K562 (cell line): ENCODE measurements around the gene SLC35E3. TPM values are rescaled to one million over a fixed set of nuclear protein-coding genes. Genes with fewer than 3 reads are reported as not detected.
A peak's percentile ranks its signal among the peaks of the same experiment; 100 is the strongest.

Experiments
- HOXB6 ChIP-seq: fragments of 250-450 bp; sonication (Bioruptor Pico); IDR thresholded peaks from 2 replicates; pipeline ENCODE4 v1.5.1; 2022; ENCODE audit warnings: mild to moderate bottlenecking, borderline replicate concordance
- HSF4 ChIP-seq: fragments of 250-450 bp; sonication (Bioruptor Pico); IDR thresholded peaks from 2 replicates; pipeline ENCODE4 v2.1.2; 2022; ENCODE audit warnings: mild to moderate bottlenecking, moderate library complexity, borderline replicate concordance
- KLF10 ChIP-seq: fragments of 250-450 bp; sonication (Bioruptor Pico); IDR thresholded peaks from 2 replicates; pipeline ENCODE4 v1.6.1; 2021; ENCODE audit warnings: matching md5 sums
- NCOA4 ChIP-seq: fragments of 450-650 bp; IDR thresholded peaks from 2 replicates; pipeline ENCODE4 v1.6.1; 2018; ENCODE audit warnings: mild to moderate bottlenecking; ENCODE audit not compliant: partially characterized antibody
- NCOR1 ChIP-seq: fragments of 450-650 bp; IDR thresholded peaks from 2 replicates; pipeline ENCODE4 v1.6.1; 2016; ENCODE audit warnings: mild to moderate bottlenecking, moderate library complexity
- OTX1 ChIP-seq: fragments of 450-650 bp; formaldehyde crosslinking; IDR thresholded peaks from 2 replicates; pipeline ENCODE4 v1.4.0; 2022; ENCODE audit warnings: mild to moderate bottlenecking
- POLR2AphosphoS5 ChIP-seq: IDR thresholded peaks from 2 replicates; pipeline ENCODE4 v1.6.1; 2011; ENCODE audit warnings: mild to moderate bottlenecking, low read depth, low read length, moderate library complexity; ENCODE audit not compliant: control insufficient read depth, insufficient read depth
- RBM34 ChIP-seq: fragments of 200-400 bp; formaldehyde crosslinking; IDR thresholded peaks from 2 replicates; pipeline ENCODE4 v1.6.1; 2018; ENCODE audit warnings: low read length, borderline replicate concordance; ENCODE audit not compliant: insufficient read depth
- RHOXF2B ChIP-seq: fragments of 250-450 bp; sonication (Bioruptor Pico); conservative IDR thresholded peaks from 2 replicates; pipeline ENCODE4 v1.5.1; 2021
- STAT5B ChIP-seq: fragments of 250-450 bp; sonication (Bioruptor Pico); IDR thresholded peaks from 2 replicates; pipeline ENCODE4 v1.8.0; 2021; ENCODE audit warnings: mild to moderate bottlenecking, inconsistent platforms
- ZNF3 ChIP-seq: fragments of 250-450 bp; sonication (Bioruptor Pico); IDR thresholded peaks from 2 replicates; pipeline ENCODE4 v1.5.0; 2021; ENCODE audit warnings: mild to moderate bottlenecking, moderate library complexity
- ZNF76 ChIP-seq: fragments of 250-450 bp; sonication (Bioruptor Pico); IDR thresholded peaks from 2 replicates; pipeline ENCODE4 v1.4.0; 2020; ENCODE audit warnings: mild to moderate bottlenecking, moderate library complexity, borderline replicate concordance
- polyA plus RNA-seq, 8 experiments: library from polyadenylated mRNA; depleted of rRNA in 4 of 8; stranded (reverse) in 5 of 8; unstranded in 3 of 8; fragments of >200 nt; fragmentation: Nextera tagmentation in 2 of 8; fragmentation: Illumina TruSeq in 1 of 8; extraction: Ambion mirVana in 2 of 8; extraction: Trizol in 1 of 8; gene quantifications; 2 replicates each; pipeline versions ENCODE4 v1.2.1 to v1.2.3, GENCODE V29; 2011 to 2014; ENCODE audit warnings: inconsistent platforms in 1 of 8, missing spikeins in 1 of 8
- total RNA-seq, 7 experiments: library from RNA; depleted of rRNA in 6 of 7; stranded (reverse); fragments of >200 nt in 6 of 7; fragmentation: Illumina TruSeq in 2 of 7; extraction: Trizol in 2 of 7; gene quantifications; 2 replicates each; pipeline versions ENCODE4 v1.2.1 to v1.2.3, GENCODE V29; 2011 to 2021; ENCODE audit warnings: low replicate concordance in 1 of 7
- TF ChIP-seq, protein P1 (sequence below): fragments of 150-350 bp; IDR thresholded peaks from 2 replicates; pipeline ENCODE4 v1.6.1; 2014; ENCODE audit warnings: low read depth, mild to moderate bottlenecking, low read length, borderline replicate concordance
- TF ChIP-seq, protein P2 (sequence below): sonication (generic); formaldehyde crosslinking; IDR thresholded peaks from 2 replicates; pipeline ENCODE4 v1.5.0; 2020; ENCODE audit warnings: missing genetic modification reagents
- TF ChIP-seq, protein P3 (sequence below): fragments of 250-450 bp; sonication (Bioruptor Pico); IDR thresholded peaks from 2 replicates; pipeline ENCODE4 v1.8.0; 2021; ENCODE audit warnings: borderline replicate concordance, mild to moderate bottlenecking, moderate library complexity; ENCODE audit not compliant: poor library complexity, severe bottlenecking
- TF ChIP-seq, protein P4 (sequence below): fragments of 250-450 bp; sonication (Bioruptor Pico); IDR thresholded peaks from 2 replicates; pipeline ENCODE4 v1.9.0; 2021; ENCODE audit warnings: mild to moderate bottlenecking, inconsistent platforms
- TF ChIP-seq, protein P5 (sequence below): fragments of 250-450 bp; sonication (Bioruptor Pico); IDR thresholded peaks from 2 replicates; pipeline ENCODE4 v1.9.0; 2021; ENCODE audit warnings: mild to moderate bottlenecking

The SLC35E3 gene
- total and polyA plus RNA-seq, 9 of the 15 experiments (the other 6 are each of a cell fraction or from before 2014, with no cell fraction given): 1.2 to 5.9 (median 3.8) TPM

GRCh38 chr12:68807576-68808387 is 61.8 kb downstream of the SLC35E3 start, which contains the start of gene MDM2 (continued):
- TF ChIP-seq, protein P1, sequence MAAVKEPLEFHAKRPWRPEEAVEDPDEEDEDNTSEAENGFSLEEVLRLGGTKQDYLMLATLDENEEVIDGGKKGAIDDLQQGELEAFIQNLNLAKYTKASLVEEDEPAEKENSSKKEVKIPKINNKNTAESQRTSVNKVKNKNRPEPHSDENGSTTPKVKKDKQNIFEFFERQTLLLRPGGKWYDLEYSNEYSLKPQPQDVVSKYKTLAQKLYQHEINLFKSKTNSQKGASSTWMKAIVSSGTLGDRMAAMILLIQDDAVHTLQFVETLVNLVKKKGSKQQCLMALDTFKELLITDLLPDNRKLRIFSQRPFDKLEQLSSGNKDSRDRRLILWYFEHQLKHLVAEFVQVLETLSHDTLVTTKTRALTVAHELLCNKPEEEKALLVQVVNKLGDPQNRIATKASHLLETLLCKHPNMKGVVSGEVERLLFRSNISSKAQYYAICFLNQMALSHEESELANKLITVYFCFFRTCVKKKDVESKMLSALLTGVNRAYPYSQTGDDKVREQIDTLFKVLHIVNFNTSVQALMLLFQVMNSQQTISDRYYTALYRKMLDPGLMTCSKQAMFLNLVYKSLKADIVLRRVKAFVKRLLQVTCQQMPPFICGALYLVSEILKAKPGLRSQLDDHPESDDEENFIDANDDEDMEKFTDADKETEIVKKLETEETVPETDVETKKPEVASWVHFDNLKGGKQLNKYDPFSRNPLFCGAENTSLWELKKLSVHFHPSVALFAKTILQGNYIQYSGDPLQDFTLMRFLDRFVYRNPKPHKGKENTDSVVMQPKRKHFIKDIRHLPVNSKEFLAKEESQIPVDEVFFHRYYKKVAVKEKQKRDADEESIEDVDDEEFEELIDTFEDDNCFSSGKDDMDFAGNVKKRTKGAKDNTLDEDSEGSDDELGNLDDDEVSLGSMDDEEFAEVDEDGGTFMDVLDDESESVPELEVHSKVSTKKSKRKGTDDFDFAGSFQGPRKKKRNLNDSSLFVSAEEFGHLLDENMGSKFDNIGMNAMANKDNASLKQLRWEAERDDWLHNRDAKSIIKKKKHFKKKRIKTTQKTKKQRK: no peak
- TF ChIP-seq HOXB6: no peak
- TF ChIP-seq KLF10: no peak
- TF ChIP-seq OTX1 (CRISPR knock-in tag): no peak
- peak; percentile 69 for TF ChIP-seq ZNF76 (CRISPR knock-in tag)
- TF ChIP-seq HSF4: no peak
- TF ChIP-seq ZNF3: no peak
- TF ChIP-seq, protein P2, sequence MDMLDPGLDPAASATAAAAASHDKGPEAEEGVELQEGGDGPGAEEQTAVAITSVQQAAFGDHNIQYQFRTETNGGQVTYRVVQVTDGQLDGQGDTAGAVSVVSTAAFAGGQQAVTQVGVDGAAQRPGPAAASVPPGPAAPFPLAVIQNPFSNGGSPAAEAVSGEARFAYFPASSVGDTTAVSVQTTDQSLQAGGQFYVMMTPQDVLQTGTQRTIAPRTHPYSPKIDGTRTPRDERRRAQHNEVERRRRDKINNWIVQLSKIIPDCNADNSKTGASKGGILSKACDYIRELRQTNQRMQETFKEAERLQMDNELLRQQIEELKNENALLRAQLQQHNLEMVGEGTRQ (CRISPR knock-in tag): no peak
- no peak for TF ChIP-seq NCOA4
- TF ChIP-seq NCOR1: no peak; the same call in none of the 2 replicates
- no peak for TF ChIP-seq RBM34
- TF ChIP-seq, protein P3, sequence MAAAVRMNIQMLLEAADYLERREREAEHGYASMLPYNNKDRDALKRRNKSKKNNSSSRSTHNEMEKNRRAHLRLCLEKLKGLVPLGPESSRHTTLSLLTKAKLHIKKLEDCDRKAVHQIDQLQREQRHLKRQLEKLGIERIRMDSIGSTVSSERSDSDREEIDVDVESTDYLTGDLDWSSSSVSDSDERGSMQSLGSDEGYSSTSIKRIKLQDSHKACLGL (CRISPR knock-in tag): peak; percentile 21
- no peak for TF ChIP-seq STAT5B (CRISPR knock-in tag)
- peak; percentile 78 for TF ChIP-seq POLR2AphosphoS5
- TF ChIP-seq, protein P4, sequence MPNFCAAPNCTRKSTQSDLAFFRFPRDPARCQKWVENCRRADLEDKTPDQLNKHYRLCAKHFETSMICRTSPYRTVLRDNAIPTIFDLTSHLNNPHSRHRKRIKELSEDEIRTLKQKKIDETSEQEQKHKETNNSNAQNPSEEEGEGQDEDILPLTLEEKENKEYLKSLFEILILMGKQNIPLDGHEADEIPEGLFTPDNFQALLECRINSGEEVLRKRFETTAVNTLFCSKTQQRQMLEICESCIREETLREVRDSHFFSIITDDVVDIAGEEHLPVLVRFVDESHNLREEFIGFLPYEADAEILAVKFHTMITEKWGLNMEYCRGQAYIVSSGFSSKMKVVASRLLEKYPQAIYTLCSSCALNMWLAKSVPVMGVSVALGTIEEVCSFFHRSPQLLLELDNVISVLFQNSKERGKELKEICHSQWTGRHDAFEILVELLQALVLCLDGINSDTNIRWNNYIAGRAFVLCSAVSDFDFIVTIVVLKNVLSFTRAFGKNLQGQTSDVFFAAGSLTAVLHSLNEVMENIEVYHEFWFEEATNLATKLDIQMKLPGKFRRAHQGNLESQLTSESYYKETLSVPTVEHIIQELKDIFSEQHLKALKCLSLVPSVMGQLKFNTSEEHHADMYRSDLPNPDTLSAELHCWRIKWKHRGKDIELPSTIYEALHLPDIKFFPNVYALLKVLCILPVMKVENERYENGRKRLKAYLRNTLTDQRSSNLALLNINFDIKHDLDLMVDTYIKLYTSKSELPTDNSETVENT (CRISPR knock-in tag): peak; percentile 86
- TF ChIP-seq, protein P5, sequence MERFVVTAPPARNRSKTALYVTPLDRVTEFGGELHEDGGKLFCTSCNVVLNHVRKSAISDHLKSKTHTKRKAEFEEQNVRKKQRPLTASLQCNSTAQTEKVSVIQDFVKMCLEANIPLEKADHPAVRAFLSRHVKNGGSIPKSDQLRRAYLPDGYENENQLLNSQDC (CRISPR knock-in tag): no peak
- no peak for TF ChIP-seq RHOXF2B (CRISPR knock-in tag)
